HFF-Myc (cell line): ENCODE data around the gene CBL.

Experiments
- DNase-seq: peaks from one replicate; pipeline ENCODE4 v3.0.0-alpha.2; 2011; ENCODE audit warnings: low read depth; ENCODE audit errors: extremely low read depth
- H3K4me3 ChIP-seq: replicated peaks from 2 replicates; pipeline ENCODE4 v1.5.1; 2011; ENCODE audit warnings: low read depth, mild to moderate bottlenecking, control low read depth, low read length
- CTCF ChIP-seq: IDR thresholded peaks from 2 replicates; pipeline ENCODE4 v1.5.1; 2012; ENCODE audit warnings: mild to moderate bottlenecking, low read depth, low read length, control low read depth; ENCODE audit errors: missing control alignments

CBL gene

GRCh38 chr11:119285431-119285830 is 79.3 kb downstream of the CBL start:
- no peak for TF ChIP-seq CTCF
- no peak overlapping the region for H3K4me3 ChIP-seq
- no peak for DNase-seq

GRCh38 chr11:119288219-119288618 is 82.1 kb downstream of the CBL start:
- TF ChIP-seq CTCF = no peak
- DNase-seq = no peak
- H3K4me3 ChIP-seq = no peak overlapping the region

- no peak for TF ChIP-seq CTCF
- no peak overlapping the region for H3K4me3 ChIP-seq
- no peak for DNase-seq
Measured at GRCh38 chr11:119290894-119291497, 84.9 kb downstream of the CBL start.

- TF ChIP-seq CTCF = no peak
- DNase-seq = no peak
- no peak overlapping the region for H3K4me3 ChIP-seq
Measured at GRCh38 chr11:119293461-119293860, 87.3 kb downstream of the CBL start.

- no peak overlapping the region for H3K4me3 ChIP-seq
- no peak for TF ChIP-seq CTCF
- no peak for DNase-seq
Measured at GRCh38 chr11:119295178-119295577, 89.0 kb downstream of the CBL start.

GRCh38 chr11:119297938-119298337 is 91.8 kb downstream of the CBL start:
- DNase-seq = no peak
- no peak for TF ChIP-seq CTCF
- no peak overlapping the region for H3K4me3 ChIP-seq

GRCh38 chr11:119298726-119299125 is 92.6 kb downstream of the CBL start:
- no peak for DNase-seq
- no peak overlapping the region for H3K4me3 ChIP-seq
- no peak for TF ChIP-seq CTCF
